ENCODE measurements around the gene USP54.

Gene USP54

DNA sequence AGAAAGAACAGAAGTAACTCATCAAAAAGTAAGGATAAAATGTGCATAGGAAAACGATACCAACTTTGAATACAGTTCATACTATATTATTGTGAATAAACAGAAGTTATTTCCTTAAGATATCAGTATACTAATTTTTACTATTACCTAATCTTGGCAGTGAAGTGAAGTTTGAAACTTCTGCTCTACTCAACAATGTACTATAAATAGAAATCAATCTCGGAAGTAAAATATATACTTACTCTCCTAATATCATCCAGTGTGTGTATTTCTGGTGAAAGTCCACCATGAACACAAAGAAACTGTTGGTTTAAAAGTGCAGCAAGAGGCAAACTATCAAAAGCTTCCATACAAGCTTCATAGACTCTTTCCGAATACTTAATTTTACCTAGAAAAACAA, 119.9 kb downstream of the USP54 start:
- no peak for DNase-seq (ENCODE audit: extremely low spot score)
- ChIA-PET POLR2A (no interaction called here), CTCF (interaction anchor here (0.5 kb wide), 1 partner anchor 61 kb away, joined by 3 read pairs; no protein-coding TSS in a partner anchor)
- TF ChIP-seq NFRKB (IDR thresholded peaks at IDR 0.05) (no peak), LEF1 (IDR thresholded peaks at IDR 0.05; ENCODE audit: borderline replicate concordance) (no peak), SUZ12 (IDR thresholded peaks at IDR 0.05) (no peak), FOXM1 (IDR thresholded peaks at IDR 0.05; ENCODE audit: borderline replicate concordance) (no peak), BHLHE40 (IDR thresholded peaks at IDR 0.05; ENCODE audit: borderline replicate concordance) (no peak), HDGF (IDR thresholded peaks at IDR 0.05; ENCODE audit: borderline replicate concordance) (no peak), TARDBP (IDR thresholded peaks at IDR 0.05) (no peak), L3MBTL2 (conservative IDR thresholded peaks at IDR 0.05) (no peak), ARNT (IDR thresholded peaks at IDR 0.05) (no peak), FOXA1 (IDR thresholded peaks at IDR 0.05) (no peak), FOXK2 (IDR thresholded peaks at IDR 0.05) (no peak), SP1 (IDR thresholded peaks at IDR 0.05) (no peak), CTBP1 (IDR thresholded peaks at IDR 0.05; ENCODE audit: borderline replicate concordance) (no peak), ZNF384 (IDR thresholded peaks at IDR 0.05) (no peak), ELF4 (IDR thresholded peaks at IDR 0.05) (no peak)
- TF ChIP-seq, protein P1, sequence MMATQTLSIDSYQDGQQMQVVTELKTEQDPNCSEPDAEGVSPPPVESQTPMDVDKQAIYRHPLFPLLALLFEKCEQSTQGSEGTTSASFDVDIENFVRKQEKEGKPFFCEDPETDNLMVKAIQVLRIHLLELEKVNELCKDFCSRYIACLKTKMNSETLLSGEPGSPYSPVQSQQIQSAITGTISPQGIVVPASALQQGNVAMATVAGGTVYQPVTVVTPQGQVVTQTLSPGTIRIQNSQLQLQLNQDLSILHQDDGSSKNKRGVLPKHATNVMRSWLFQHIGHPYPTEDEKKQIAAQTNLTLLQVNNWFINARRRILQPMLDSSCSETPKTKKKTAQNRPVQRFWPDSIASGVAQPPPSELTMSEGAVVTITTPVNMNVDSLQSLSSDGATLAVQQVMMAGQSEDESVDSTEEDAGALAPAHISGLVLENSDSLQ (IDR thresholded peaks at IDR 0.05): no peak

DNA sequence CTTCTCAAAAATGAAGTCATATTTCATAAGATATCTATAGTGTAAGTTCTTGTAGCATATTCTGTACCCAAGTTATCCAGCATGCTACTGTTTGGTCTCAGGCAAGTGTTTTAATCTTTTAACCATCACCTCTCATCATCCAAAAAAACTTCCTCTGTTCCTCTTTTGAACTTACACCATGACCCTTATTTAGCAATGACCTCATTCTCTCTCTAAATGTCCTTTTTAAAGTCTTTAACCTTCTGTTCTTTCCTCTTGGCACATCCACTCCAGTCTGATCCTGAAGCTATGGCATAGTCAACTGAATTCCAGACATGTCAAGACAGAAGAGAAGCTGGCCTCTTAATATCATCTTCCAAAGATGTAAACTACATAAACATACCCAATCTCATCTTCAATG, 121.6 kb downstream of the USP54 start:
- ChIA-PET POLR2A (no interaction called here), CTCF (interaction anchor here (0.6 kb wide), 1 partner anchor 190 kb away, joined by 3 read pairs; no protein-coding TSS in a partner anchor)
- TF ChIP-seq TARDBP (IDR thresholded peaks at IDR 0.05): no peak
- no peak for TF ChIP-seq FOXA1 (IDR thresholded peaks at IDR 0.05)
- TF ChIP-seq NFRKB (IDR thresholded peaks at IDR 0.05): no peak
- TF ChIP-seq, protein P1 (IDR thresholded peaks at IDR 0.05): no peak
- TF ChIP-seq ZNF384 (IDR thresholded peaks at IDR 0.05): no peak
- TF ChIP-seq ELF4 (IDR thresholded peaks at IDR 0.05): no peak
- TF ChIP-seq FOXK2 (IDR thresholded peaks at IDR 0.05): no peak
- no peak for DNase-seq (ENCODE audit: extremely low spot score)

GRCh38 chr10:73467206-73467605, 123.9 kb downstream of the USP54 start:
- CTCF ChIA-PET: no interaction called here
- no peak for DNase-seq (ENCODE audit: extremely low spot score)
- POLR2A ChIA-PET: no interaction called here
- TF ChIP-seq, protein P1 (IDR thresholded peaks at IDR 0.05): no peak
- TF ChIP-seq NFRKB (IDR thresholded peaks at IDR 0.05): no peak
- no peak for TF ChIP-seq FOXK2 (IDR thresholded peaks at IDR 0.05)
- TF ChIP-seq LEF1 (IDR thresholded peaks at IDR 0.05; ENCODE audit: borderline replicate concordance): no peak
- no peak for TF ChIP-seq L3MBTL2 (conservative IDR thresholded peaks at IDR 0.05)
- no peak for TF ChIP-seq ARNT (IDR thresholded peaks at IDR 0.05)
- no peak for TF ChIP-seq TARDBP (IDR thresholded peaks at IDR 0.05)
- TF ChIP-seq FOXM1 (IDR thresholded peaks at IDR 0.05; ENCODE audit: borderline replicate concordance): no peak
- no peak for TF ChIP-seq CTBP1 (IDR thresholded peaks at IDR 0.05; ENCODE audit: borderline replicate concordance)

GRCh38 chr10:73465978-73466726, 125.0 kb downstream of the USP54 start:
- TF ChIP-seq ZNF384 (IDR thresholded peaks at IDR 0.05): no peak
- TF ChIP-seq CTBP1 (IDR thresholded peaks at IDR 0.05; ENCODE audit: borderline replicate concordance): no peak
- TF ChIP-seq ARNT (IDR thresholded peaks at IDR 0.05): no peak
- no peak for TF ChIP-seq SUZ12 (IDR thresholded peaks at IDR 0.05)
- TF ChIP-seq L3MBTL2 (conservative IDR thresholded peaks at IDR 0.05): no peak
- no peak for TF ChIP-seq ELF4 (IDR thresholded peaks at IDR 0.05)
- no peak for TF ChIP-seq LEF1 (IDR thresholded peaks at IDR 0.05; ENCODE audit: borderline replicate concordance)
- no peak for TF ChIP-seq NFRKB (IDR thresholded peaks at IDR 0.05)
- no peak for TF ChIP-seq TARDBP (IDR thresholded peaks at IDR 0.05)
- TF ChIP-seq SP1 (IDR thresholded peaks at IDR 0.05): no peak
- TF ChIP-seq BHLHE40 (IDR thresholded peaks at IDR 0.05; ENCODE audit: borderline replicate concordance): no peak
- TF ChIP-seq FOXA1 (IDR thresholded peaks at IDR 0.05): no peak
- TF ChIP-seq, protein P1 (IDR thresholded peaks at IDR 0.05): no peak
- no peak for TF ChIP-seq FOXM1 (IDR thresholded peaks at IDR 0.05; ENCODE audit: borderline replicate concordance)
- TF ChIP-seq FOXK2 (IDR thresholded peaks at IDR 0.05): no peak
- ChIA-PET CTCF (no interaction called here), POLR2A (no interaction called here)
- no peak for DNase-seq (ENCODE audit: extremely low spot score)

GRCh38 chr10:73460897-73461296, 130.2 kb downstream of the USP54 start:
- DNase-seq (ENCODE audit: extremely low spot score): no peak
- CTCF ChIA-PET: no interaction called here
- POLR2A ChIA-PET: no interaction called here
- TF ChIP-seq L3MBTL2 (conservative IDR thresholded peaks at IDR 0.05): no peak
- no peak for TF ChIP-seq SUZ12 (IDR thresholded peaks at IDR 0.05)

DNA sequence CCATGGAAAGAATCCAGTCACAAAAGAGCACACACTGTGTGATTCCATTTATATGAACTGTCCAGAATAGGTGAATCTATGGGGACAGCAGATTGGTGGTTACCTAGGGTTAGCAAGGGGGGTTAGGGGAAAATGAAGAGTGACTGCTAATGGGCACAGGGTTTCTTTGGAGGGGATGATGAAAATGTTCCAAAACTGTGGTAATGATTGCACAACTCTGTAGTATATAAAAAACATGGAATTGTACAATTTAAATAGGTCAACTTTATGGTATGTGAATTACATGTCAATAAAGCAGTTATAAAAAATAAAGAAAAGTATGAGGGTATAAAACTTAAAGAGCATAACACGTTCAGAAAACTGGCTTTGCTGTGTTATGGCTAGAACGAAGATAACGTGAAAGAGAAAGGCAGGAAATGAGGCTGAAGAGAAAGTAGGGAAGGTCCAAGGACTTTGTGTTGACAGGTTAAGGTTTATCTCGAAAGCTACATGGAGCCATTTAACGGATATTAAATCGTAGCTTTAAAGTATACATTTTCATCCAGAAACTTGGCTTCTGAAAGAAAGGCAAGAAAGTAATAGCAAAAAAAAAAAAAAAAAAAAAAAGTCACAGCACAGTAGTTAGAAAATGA, 131.3 kb downstream of the USP54 start:
- DNase-seq (ENCODE audit: extremely low spot score): no peak
- TF ChIP-seq NFRKB (IDR thresholded peaks at IDR 0.05): no peak
- TF ChIP-seq BHLHE40 (IDR thresholded peaks at IDR 0.05; ENCODE audit: borderline replicate concordance): no peak
- no peak for TF ChIP-seq FOXK2 (IDR thresholded peaks at IDR 0.05)
- no peak for TF ChIP-seq ARNT (IDR thresholded peaks at IDR 0.05)
- no peak for TF ChIP-seq L3MBTL2 (conservative IDR thresholded peaks at IDR 0.05)
- no peak for TF ChIP-seq ELF4 (IDR thresholded peaks at IDR 0.05)
- TF ChIP-seq HDGF (IDR thresholded peaks at IDR 0.05; ENCODE audit: borderline replicate concordance): no peak
- TF ChIP-seq CTBP1 (IDR thresholded peaks at IDR 0.05; ENCODE audit: borderline replicate concordance): no peak
- TF ChIP-seq FOXA1 (IDR thresholded peaks at IDR 0.05): no peak
- no peak for TF ChIP-seq LEF1 (IDR thresholded peaks at IDR 0.05; ENCODE audit: borderline replicate concordance)
- POLR2A ChIA-PET: no interaction called here
- CTCF ChIA-PET: no interaction called here

Measured in HEK293T (cell line).